ENCODE results near the gene KRT32.

KRT32 gene

GRCh38 chr17:41413353-41413957, 53.7 kb downstream of the KRT32 start:
- TF ChIP-seq, protein P1, sequence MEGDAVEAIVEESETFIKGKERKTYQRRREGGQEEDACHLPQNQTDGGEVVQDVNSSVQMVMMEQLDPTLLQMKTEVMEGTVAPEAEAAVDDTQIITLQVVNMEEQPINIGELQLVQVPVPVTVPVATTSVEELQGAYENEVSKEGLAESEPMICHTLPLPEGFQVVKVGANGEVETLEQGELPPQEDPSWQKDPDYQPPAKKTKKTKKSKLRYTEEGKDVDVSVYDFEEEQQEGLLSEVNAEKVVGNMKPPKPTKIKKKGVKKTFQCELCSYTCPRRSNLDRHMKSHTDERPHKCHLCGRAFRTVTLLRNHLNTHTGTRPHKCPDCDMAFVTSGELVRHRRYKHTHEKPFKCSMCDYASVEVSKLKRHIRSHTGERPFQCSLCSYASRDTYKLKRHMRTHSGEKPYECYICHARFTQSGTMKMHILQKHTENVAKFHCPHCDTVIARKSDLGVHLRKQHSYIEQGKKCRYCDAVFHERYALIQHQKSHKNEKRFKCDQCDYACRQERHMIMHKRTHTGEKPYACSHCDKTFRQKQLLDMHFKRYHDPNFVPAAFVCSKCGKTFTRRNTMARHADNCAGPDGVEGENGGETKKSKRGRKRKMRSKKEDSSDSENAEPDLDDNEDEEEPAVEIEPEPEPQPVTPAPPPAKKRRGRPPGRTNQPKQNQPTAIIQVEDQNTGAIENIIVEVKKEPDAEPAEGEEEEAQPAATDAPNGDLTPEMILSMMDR (conservative IDR thresholded peaks at IDR 0.05; ENCODE audit: control insufficient read depth, insufficient read depth, low read depth, low read length), result no peak
- DNase-seq (ENCODE audit: low read depth), result no peak
- H3K4me3 ChIP-seq (ENCODE audit: control insufficient read depth, low read depth, low read length), result no peak overlapping the region

DNA sequence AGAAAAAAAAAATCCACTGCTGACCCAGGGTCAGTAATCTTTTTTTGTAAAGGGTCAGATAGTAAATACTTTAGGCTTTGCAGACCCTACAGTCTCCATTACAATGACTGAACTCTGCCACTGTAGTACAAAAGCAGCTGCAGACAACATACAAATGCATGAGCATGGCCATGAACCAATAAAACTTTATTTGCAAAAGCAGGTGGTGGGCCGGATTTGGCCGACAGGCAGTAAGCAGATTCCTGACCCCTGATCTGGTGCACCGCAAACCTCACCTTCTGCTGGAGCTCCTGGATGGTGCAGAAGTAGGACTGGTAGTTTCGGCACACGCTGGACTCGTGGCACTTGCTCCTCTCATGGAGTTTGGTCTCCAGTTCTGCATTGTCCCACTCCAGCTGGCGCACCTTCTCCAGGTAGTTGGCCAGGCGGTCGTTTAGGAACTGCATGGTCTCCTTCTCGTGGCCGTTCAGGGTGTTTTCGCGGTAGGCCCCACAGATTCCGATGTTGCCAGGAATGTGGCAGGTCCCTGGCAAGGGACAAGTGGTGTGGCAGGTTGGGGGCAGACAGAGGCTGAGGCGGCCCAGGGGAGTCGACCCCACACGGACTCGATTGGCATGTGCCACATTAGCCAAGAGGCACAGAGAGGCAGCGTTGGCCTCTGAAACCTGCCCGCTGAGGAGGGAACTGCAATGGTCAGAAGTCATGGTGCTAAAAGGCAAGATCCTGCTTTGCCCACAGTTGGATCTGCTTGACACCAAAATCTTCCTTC, 55.9 kb downstream of the KRT32 start:
- no peak overlapping the region for H3K4me3 ChIP-seq (ENCODE audit: control insufficient read depth, low read depth, low read length)
- TF ChIP-seq, protein P1 (conservative IDR thresholded peaks at IDR 0.05; ENCODE audit: control insufficient read depth, insufficient read depth, low read depth, low read length), result no peak

More for the DNA sequence above, 55.9 kb downstream of the KRT32 start:
- DNase-seq (ENCODE audit: low read depth), result no peak
